Measurements from ENCODE around the gene C1orf21. TPM values are rescaled to one million over a fixed set of nuclear protein-coding genes. Genes with fewer than 3 reads are reported as not detected.

C1orf21 gene
- total and polyA plus RNA-seq, 12 donors: 23.2 to 177 (median 87.9) TPM

- no peak overlapping the region for H3K27ac ChIP-seq
- H3K9me3 ChIP-seq (replicated peaks in 1 of 3): no peaks in the 10 kb centered on the region
- peaks cover 17 to 24% of the 10 kb centered on the region in 2 donors for H3K4me1 ChIP-seq (replicated peaks in 1 of 2)
- H3K27me3 ChIP-seq: no peaks in the 10 kb centered on the region
- intact Hi-C loops (cut with DNase I): no loop called here
- WGBS, 4 donors: 86 to 95% (median 91%) methylated on average over 6 of the region's 6 CpGs
- H3K4me3 ChIP-seq: no peak overlapping the region
- no peaks in the 10 kb centered on the region for H3K36me3 ChIP-seq (replicated peaks in 1 of 2)
- TF ChIP-seq POLR2A (IDR thresholded peaks at IDR 0.05) (no peak), CTCF (IDR thresholded peaks at IDR 0.05) (no peak)
- DNase-seq: no peak
Observed at GRCh38 chr1:184502161-184502560, 115.3 kb downstream of the C1orf21 start.

GRCh38 chr1:184503221-184503749, 116.5 kb downstream of the C1orf21 start:
- no peak overlapping the region for H3K27ac ChIP-seq
- peaks cover 27 to 34% of the 10 kb centered on the region in 2 donors for H3K4me1 ChIP-seq (replicated peaks in 1 of 2)
- no peak for DNase-seq
- H3K4me3 ChIP-seq: no peak overlapping the region
- H3K9me3 ChIP-seq (replicated peaks in 1 of 3): no peaks in the 10 kb centered on the region
- WGBS, 4 donors: 89 to 93% (median 91%) methylated on average over 6 of the region's 6 CpGs
- TF ChIP-seq CTCF (IDR thresholded peaks at IDR 0.05) (no peak), POLR2A (IDR thresholded peaks at IDR 0.05) (no peak)
- H3K27me3 ChIP-seq: no peaks in the 10 kb centered on the region
- intact Hi-C loops (cut with DNase I): no loop called here
- no peaks in the 10 kb centered on the region for H3K36me3 ChIP-seq (replicated peaks in 1 of 2)

- H3K9me3 ChIP-seq (replicated peaks in 1 of 3): no peaks in the 10 kb centered on the region
- H3K36me3 ChIP-seq (replicated peaks in 1 of 2): no peaks in the 10 kb centered on the region
- H3K27me3 ChIP-seq: no peaks in the 10 kb centered on the region
- 67 to 72% (median 70%) methylated on average over 16 of the region's 16 CpGs for WGBS, 4 donors
- intact Hi-C loops (cut with DNase I): no loop called here
- no peak overlapping the region for H3K4me3 ChIP-seq
- no peak for DNase-seq
- peaks cover 36% of the 10 kb centered on the region in 2 donors for H3K4me1 ChIP-seq (replicated peaks in 1 of 2)
- no peak for TF ChIP-seq POLR2A (IDR thresholded peaks at IDR 0.05)
- no peak for TF ChIP-seq CTCF (IDR thresholded peaks at IDR 0.05)
- H3K27ac ChIP-seq: no peak overlapping the region
Observed at GRCh38 chr1:184504040-184504954, 117.5 kb downstream of the C1orf21 start.

- H3K4me3 ChIP-seq: no peak overlapping the region
- DNase-seq: no peak
- no peak for TF ChIP-seq CTCF (IDR thresholded peaks at IDR 0.05)
- no peak for TF ChIP-seq POLR2A (IDR thresholded peaks at IDR 0.05)
- H3K27ac ChIP-seq: no peak overlapping the region
- no peaks in the 10 kb centered on the region for H3K36me3 ChIP-seq (replicated peaks in 1 of 2)
- H3K9me3 ChIP-seq (replicated peaks in 1 of 3): no peaks in the 10 kb centered on the region
- no peaks in the 10 kb centered on the region for H3K27me3 ChIP-seq
- intact Hi-C loops (cut with DNase I): no loop called here
- 85 to 100% (median 92%) methylated on average over 1 of the region's 1 CpG for WGBS, 4 donors
- peaks cover 30 to 31% of the 10 kb centered on the region in 2 donors for H3K4me1 ChIP-seq (replicated peaks in 1 of 2)
Observed at GRCh38 chr1:184504955-184505338, 118.1 kb downstream of the C1orf21 start.
